ENCODE data around the gene ZNF652. TPM values are rescaled to one million over a fixed set of nuclear protein-coding genes. Genes with fewer than 3 reads are reported as not detected.
"Not testable (repeated sequence)": the region's sequence is repeated elsewhere in the genome, so short reads cannot be mapped to it uniquely, and the experiment has no call there.

Gene ZNF652
- polyA plus RNA-seq, 1 donor from 2014 or later = 26.7 TPM

- Histone ChIP-seq H3K9ac (ENCODE audit: low read length) (no peak overlapping the region), H3K36me3 (ENCODE audit: insufficient read depth, low read length) (no peaks in the 10 kb centered on the region), H3K4me3 (ENCODE audit: low read length) (no peak overlapping the region), H3K4me2 (ENCODE audit: low read length) (no peak overlapping the region), H2AFZ (ENCODE audit: low read depth, low read length) (no peak overlapping the region), H3K9me2 (ENCODE audit: insufficient read depth, low read length) (no peaks in the 10 kb centered on the region), H3K27me3 (ENCODE audit: insufficient read depth, low read depth, low read length) (no peaks in the 10 kb centered on the region), H3K27ac (ENCODE audit: low read length) (no peak overlapping the region), H3K9me3 (ENCODE audit: low read length) (no peaks in the 10 kb centered on the region), H3F3A (ENCODE audit: insufficient read depth, low read length, poor library complexity, severe bottlenecking) (no peaks in the 10 kb centered on the region), H4K20me1 (ENCODE audit: insufficient read depth) (no peaks in the 10 kb centered on the region), H3K79me2 (replicated peaks; ENCODE audit: insufficient read depth, low read length) (no peaks in the 10 kb centered on the region)
- no peak for TF ChIP-seq POLR2AphosphoS5 (IDR thresholded peaks at IDR 0.05)
- TF ChIP-seq TAF1 (IDR thresholded peaks at IDR 0.05; ENCODE audit: low read depth) = no peak
- TF ChIP-seq RAD21 (conservative IDR thresholded peaks at IDR 0.05) = no peak
- TF ChIP-seq MXI1 (conservative IDR thresholded peaks at IDR 0.05; ENCODE audit: poor library complexity, severe bottlenecking) = no peak
- TF ChIP-seq SMC3 (conservative IDR thresholded peaks at IDR 0.05; ENCODE audit: poor library complexity) = no peak
- no peak for TF ChIP-seq EP300 (conservative IDR thresholded peaks at IDR 0.05; ENCODE audit: poor library complexity, severe bottlenecking)
- no peak for TF ChIP-seq REST (IDR thresholded peaks at IDR 0.05; ENCODE audit: borderline replicate concordance)
- TF ChIP-seq CTCF (IDR thresholded peaks at IDR 0.05; ENCODE audit: poor library complexity, severe bottlenecking) = no peak
- TF ChIP-seq EZH2 (IDR thresholded peaks at IDR 0.05; ENCODE audit: borderline replicate concordance, insufficient read depth, low read length, poor library complexity, severe bottlenecking) = no peak
These were observed 7.0 kb upstream of the ZNF652 start for GRCh38 chr17:49369089-49369488.

GRCh38 chr17:49365667-49366066, 3.6 kb upstream of the ZNF652 start:
- Histone ChIP-seq H3K9me3 (ENCODE audit: low read length) (no peaks in the 10 kb centered on the region), H3K4me2 (ENCODE audit: low read length) (no peak overlapping the region), H3K79me2 (replicated peaks; ENCODE audit: insufficient read depth, low read length) (peaks cover under 1% of the 10 kb centered on the region), H3K9me2 (ENCODE audit: insufficient read depth, low read length) (no peaks in the 10 kb centered on the region), H4K20me1 (ENCODE audit: insufficient read depth) (no peaks in the 10 kb centered on the region), H3K27ac (ENCODE audit: low read length) (no peak overlapping the region), H3K9ac (ENCODE audit: low read length) (no peak overlapping the region), H3K27me3 (ENCODE audit: insufficient read depth, low read depth, low read length) (no peaks in the 10 kb centered on the region), H2AFZ (ENCODE audit: low read depth, low read length) (no peak overlapping the region), H3F3A (ENCODE audit: insufficient read depth, low read length, poor library complexity, severe bottlenecking) (no peaks in the 10 kb centered on the region), H3K36me3 (ENCODE audit: insufficient read depth, low read length) (no peaks in the 10 kb centered on the region), H3K4me3 (ENCODE audit: low read length) (no peak overlapping the region)
- TF ChIP-seq CTCF (IDR thresholded peaks at IDR 0.05; ENCODE audit: poor library complexity, severe bottlenecking) (no peak), SMC3 (conservative IDR thresholded peaks at IDR 0.05; ENCODE audit: poor library complexity) (no peak)

DNA sequence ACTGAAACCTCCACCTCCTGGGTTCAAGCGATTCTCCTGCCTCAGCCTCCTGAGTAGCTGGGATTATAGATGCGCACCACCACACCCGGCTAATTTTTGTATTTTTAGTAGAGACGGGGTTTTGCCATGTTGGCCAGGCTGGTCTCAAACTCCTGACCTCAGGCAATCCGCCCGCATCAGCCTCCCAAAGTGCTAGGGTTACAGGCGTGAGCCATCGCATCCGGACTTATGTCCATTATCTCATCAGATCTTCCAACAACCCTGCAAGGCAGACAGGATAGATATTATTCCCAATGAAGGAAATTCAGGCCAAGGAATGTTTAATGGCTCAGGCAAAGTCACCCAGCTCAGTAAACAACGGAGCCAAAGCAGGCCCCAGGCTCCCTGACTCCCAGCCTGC, 3.1 kb upstream of the ZNF652 start:
- H3K9me2 ChIP-seq (ENCODE audit: insufficient read depth, low read length); H4K20me1 ChIP-seq (ENCODE audit: insufficient read depth); H3K36me3 ChIP-seq (ENCODE audit: insufficient read depth, low read length); H3K27me3 ChIP-seq (ENCODE audit: insufficient read depth, low read depth, low read length); H3K4me2 ChIP-seq (ENCODE audit: low read length); H3F3A ChIP-seq (ENCODE audit: insufficient read depth, low read length, poor library complexity, severe bottlenecking); H3K9ac ChIP-seq (ENCODE audit: low read length); H3K79me2 ChIP-seq (replicated peaks; ENCODE audit: insufficient read depth, low read length); H3K9me3 ChIP-seq (ENCODE audit: low read length); H3K27ac ChIP-seq (ENCODE audit: low read length); H3K4me3 ChIP-seq (ENCODE audit: low read length); H2AFZ ChIP-seq (ENCODE audit: low read depth, low read length): not testable (repeated sequence)

Measured in neural cell (in vitro differentiated cells).